Measurements from ENCODE around the gene LAMC1.

- TF ChIP-seq, protein P1, sequence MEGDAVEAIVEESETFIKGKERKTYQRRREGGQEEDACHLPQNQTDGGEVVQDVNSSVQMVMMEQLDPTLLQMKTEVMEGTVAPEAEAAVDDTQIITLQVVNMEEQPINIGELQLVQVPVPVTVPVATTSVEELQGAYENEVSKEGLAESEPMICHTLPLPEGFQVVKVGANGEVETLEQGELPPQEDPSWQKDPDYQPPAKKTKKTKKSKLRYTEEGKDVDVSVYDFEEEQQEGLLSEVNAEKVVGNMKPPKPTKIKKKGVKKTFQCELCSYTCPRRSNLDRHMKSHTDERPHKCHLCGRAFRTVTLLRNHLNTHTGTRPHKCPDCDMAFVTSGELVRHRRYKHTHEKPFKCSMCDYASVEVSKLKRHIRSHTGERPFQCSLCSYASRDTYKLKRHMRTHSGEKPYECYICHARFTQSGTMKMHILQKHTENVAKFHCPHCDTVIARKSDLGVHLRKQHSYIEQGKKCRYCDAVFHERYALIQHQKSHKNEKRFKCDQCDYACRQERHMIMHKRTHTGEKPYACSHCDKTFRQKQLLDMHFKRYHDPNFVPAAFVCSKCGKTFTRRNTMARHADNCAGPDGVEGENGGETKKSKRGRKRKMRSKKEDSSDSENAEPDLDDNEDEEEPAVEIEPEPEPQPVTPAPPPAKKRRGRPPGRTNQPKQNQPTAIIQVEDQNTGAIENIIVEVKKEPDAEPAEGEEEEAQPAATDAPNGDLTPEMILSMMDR (IDR thresholded peaks at IDR 0.05): no peak
- no peak for TF ChIP-seq POLR2A (IDR thresholded peaks at IDR 0.05)
Measured at GRCh38 chr1:183101081-183101480, 77.9 kb downstream of the LAMC1 start.
